A549 (cell line): ENCODE measurements around the gene F2RL3. TPM values are rescaled to one million over a fixed set of nuclear protein-coding genes. Genes with fewer than 3 reads are reported as not detected.

Experiments used
- ATAC-seq, 2 experiments: fragments of 200-7000 bp in 1 of 2; fragments of >200 bp in 1 of 2; cut with Nextera tagmentation in 1 of 2; cut with Tn5 transposase in 1 of 2; 3 replicates each; pipeline versions ENCODE4 v1.8.0 to v1.9.1; 2018 to 2020; ENCODE audit warnings: mild to moderate bottlenecking in 1 of 2, moderate library complexity in 1 of 2
- CTCF ChIA-PET: fragments of 300-600 bp; sonication (Branson Sonifier 250); formaldehyde crosslinking; extraction: SDS; loops from one replicate; lab custom pipeline; 2021; ENCODE audit warnings: antibody characterized with exemption, inconsistent platforms; lab: Yijun Ruan, JAX
- POLR2A ChIA-PET: fragments of 350-600 bp; formaldehyde crosslinking; extraction: SDS; loops from one replicate; lab custom pipeline; 2021; ENCODE audit warnings: antibody characterized with exemption, inconsistent platforms; lab: Yijun Ruan, JAX
- DNase-seq, 2 experiments: peaks; one replicate each; pipeline versions ENCODE4 v3.0.0 to v3.0.0-alpha.2; 2011 to 2016; ENCODE audit warnings: low read depth in 1 of 2, low spot score in 1 of 2
- FAIRE-seq: peaks from 2 replicates; lab custom pipeline; 2011; peaks lifted over from hg19 to GRCh38; lab: Jason Lieb, UNC
- H3K27ac ChIP-seq, 2 experiments: fragments of >200 bp; sonication (Bioruptor Twin); formaldehyde crosslinking; 3 replicates each; pipeline ENCODE4 v1.5.1; 2016 to 2017
- H3K4me1 ChIP-seq: fragments of >200 bp; sonication (Bioruptor Twin); formaldehyde crosslinking; 3 replicates; pipeline ENCODE4 v1.6.1; 2016
- H3K4me2 ChIP-seq: fragments of >200 bp; sonication (Bioruptor Twin); formaldehyde crosslinking; 3 replicates; pipeline ENCODE4 v1.6.1; 2016
- H3K4me3 ChIP-seq: fragments of >200 bp; sonication (Bioruptor Twin); formaldehyde crosslinking; 3 replicates; pipeline ENCODE4 v1.5.1; 2016
- H3K9me3 ChIP-seq: fragments of >200 bp; sonication (Bioruptor Twin); formaldehyde crosslinking; 3 replicates; pipeline ENCODE4 v1.6.1; 2016
- BHLHE40 ChIP-seq: IDR thresholded peaks from 2 replicates; pipeline ENCODE4 v1.6.1; 2012; ENCODE audit warnings: low read depth, low read length, inconsistent platforms
- CBX2 ChIP-seq: fragments of 200-600 bp; sonication (generic); IDR thresholded peaks from 2 replicates; pipeline ENCODE4 v1.6.1; 2016; ENCODE audit warnings: low read depth, mild to moderate bottlenecking, borderline replicate concordance
- CEBPB ChIP-seq, 2 experiments: fragments of >200 bp in 1 of 2; sonication (Bioruptor Twin) in 1 of 2; formaldehyde crosslinking in 1 of 2; IDR thresholded peaks; 2 replicates each; pipeline ENCODE4 v1.6.1; 2012 to 2016
- CHD4 ChIP-seq: fragments of 200-600 bp; sonication (generic); IDR thresholded peaks from 2 replicates; pipeline ENCODE4 v1.6.1; 2016; ENCODE audit warnings: antibody characterized with exemption, mild to moderate bottlenecking, borderline replicate concordance
- E2F6 ChIP-seq: IDR thresholded peaks from 2 replicates; pipeline ENCODE4 v1.6.1; 2012; ENCODE audit warnings: low read depth, borderline replicate concordance
- FOSB ChIP-seq: fragments of 250-450 bp; sonication (Bioruptor Pico); IDR thresholded peaks from 2 replicates; pipeline ENCODE4 v1.5.0; 2020; ENCODE audit warnings: mild to moderate bottlenecking, moderate library complexity
- FOXS1 ChIP-seq: fragments of 250-450 bp; sonication (Bioruptor Pico); IDR thresholded peaks from 2 replicates; pipeline ENCODE4 v1.5.0; 2020; ENCODE audit warnings: mild to moderate bottlenecking, moderate library complexity
- HDAC2 ChIP-seq: fragments of 200-600 bp; sonication (generic); IDR thresholded peaks from 2 replicates; pipeline ENCODE4 v1.6.1; 2016
- HEYL ChIP-seq: fragments of 250-450 bp; sonication (Bioruptor Pico); IDR thresholded peaks from 2 replicates; pipeline ENCODE4 v1.8.0; 2021; ENCODE audit warnings: mild to moderate bottlenecking, moderate library complexity
- HMGXB4 ChIP-seq: fragments of 250-450 bp; sonication (Bioruptor Pico); IDR thresholded peaks from 2 replicates; pipeline ENCODE4 v1.5.0; 2021; ENCODE audit warnings: mild to moderate bottlenecking, moderate library complexity, borderline replicate concordance
- HOXA7 ChIP-seq: fragments of 250-450 bp; sonication (Bioruptor Pico); IDR thresholded peaks from 2 replicates; pipeline ENCODE4 v1.5.0; 2020; ENCODE audit warnings: mild to moderate bottlenecking, moderate library complexity
- HOXB5 ChIP-seq: fragments of 250-450 bp; sonication (Bioruptor Pico); IDR thresholded peaks from 2 replicates; pipeline ENCODE4 v1.5.0; 2020; ENCODE audit warnings: mild to moderate bottlenecking, moderate library complexity
- KDM1A ChIP-seq: fragments of 200-600 bp; sonication (generic); IDR thresholded peaks from 2 replicates; pipeline ENCODE4 v1.6.1; 2016; ENCODE audit warnings: low read depth, mild to moderate bottlenecking
- MAZ ChIP-seq: fragments of 150-350 bp; IDR thresholded peaks from 2 replicates; pipeline ENCODE4 v1.6.1; 2014; ENCODE audit warnings: antibody characterized with exemption, low read depth, low read length, borderline replicate concordance
- MYC ChIP-seq: IDR thresholded peaks from 2 replicates; pipeline ENCODE4 v1.6.1; 2012; ENCODE audit warnings: mild to moderate bottlenecking, inconsistent platforms, low read length, improper control_type of control experiment, borderline replicate concordance
- NPAS2 ChIP-seq: fragments of 250-450 bp; sonication (Bioruptor Pico); IDR thresholded peaks from 2 replicates; pipeline ENCODE4 v1.8.0; 2022; ENCODE audit warnings: mild to moderate bottlenecking, moderate library complexity, borderline replicate concordance
- PHF8 ChIP-seq: fragments of 200-600 bp; sonication (generic); IDR thresholded peaks from 2 replicates; pipeline ENCODE4 v1.6.1; 2016; ENCODE audit warnings: low read depth, mild to moderate bottlenecking, antibody characterized with exemption, moderate library complexity, borderline replicate concordance
- POLR2A ChIP-seq: IDR thresholded peaks from 2 replicates; pipeline ENCODE4 v1.6.1; 2012; ENCODE audit warnings: mild to moderate bottlenecking, low read length
- POLR2AphosphoS2 ChIP-seq: conservative IDR thresholded peaks from 2 replicates; pipeline ENCODE4 v1.6.1; 2012; ENCODE audit warnings: low read length, improper control_type of control experiment, inconsistent platforms
- RAD21 ChIP-seq, 2 experiments: fragments of >200 bp in 1 of 2; sonication (Bioruptor Twin) in 1 of 2; formaldehyde crosslinking in 1 of 2; IDR thresholded peaks in 1 of 2; conservative IDR thresholded peaks in 1 of 2; 2 replicates in 1 of 2; 3 replicates in 1 of 2; pipeline ENCODE4 v1.6.1; 2012 to 2018; ENCODE audit warnings: inconsistent platforms in 1 of 2
- REST ChIP-seq: fragments of 200-600 bp; sonication (generic); IDR thresholded peaks from 2 replicates; pipeline ENCODE4 v1.6.1; 2016; ENCODE audit warnings: antibody characterized with exemption, mild to moderate bottlenecking, moderate library complexity
- RFX5 ChIP-seq: fragments of 450-650 bp; IDR thresholded peaks from 2 replicates; pipeline ENCODE4 v1.7.1; 2014; ENCODE audit warnings: antibody characterized with exemption, mild to moderate bottlenecking, moderate library complexity
- SREBF2 ChIP-seq: fragments of 450-650 bp; IDR thresholded peaks from 2 replicates; pipeline ENCODE4 v1.6.1; 2014; ENCODE audit warnings: mild to moderate bottlenecking, moderate library complexity
- ZC3H11A ChIP-seq: fragments of 450-650 bp; IDR thresholded peaks from 2 replicates; pipeline ENCODE4 v1.6.1; 2014; ENCODE audit warnings: antibody characterized with exemption, mild to moderate bottlenecking
- ZFP36 ChIP-seq: fragments of 450-650 bp; IDR thresholded peaks from 2 replicates; pipeline ENCODE4 v1.6.1; 2014; ENCODE audit warnings: borderline replicate concordance; ENCODE audit not compliant: partially characterized antibody
- ZSCAN20 ChIP-seq: fragments of 250-450 bp; sonication (Bioruptor Pico); IDR thresholded peaks from 2 replicates; pipeline ENCODE4 v1.8.0; 2022; ENCODE audit warnings: mild to moderate bottlenecking, moderate library complexity
- WGBS: methylation state at CpG from one replicate; pipeline ENCODE4 v1.1.6; 2017; ENCODE audit errors: missing lambda C conversion rate; 5-methylcytosine and 5-hydroxymethylcytosine counted together
- polyA plus RNA-seq, 4 experiments: library from polyadenylated mRNA; depleted of rRNA in 3 of 4; stranded (reverse); fragments of >200 nt; fragmentation: RNase III in 1 of 4; extraction: RNeasy Plus Mini Kit Qiagen cat#74134 plus additional on column Dnase treatment in 1 of 4; gene quantifications; 2 replicates in 3 of 4; 3 replicates in 1 of 4; pipeline ENCODE4 v1.2.3, GENCODE V29; 2011 to 2017
- TF ChIP-seq, protein P1 (sequence below): fragments of >200 bp; sonication (Bioruptor Twin); formaldehyde crosslinking; IDR thresholded peaks from 3 replicates; pipeline ENCODE4 v1.6.1; 2016
- TF ChIP-seq, protein P2 (sequence below): IDR thresholded peaks from 2 replicates; pipeline ENCODE4 v1.6.1; 2012

The F2RL3 gene
- polyA plus RNA-seq, 2 of the 4 experiments (the other 2 are of a cell fraction) = not detected

- ATAC-seq (no peak), FAIRE-seq (no peak), DNase-seq (no peak)
- CTCF ChIA-PET = no interaction called here
- POLR2A ChIA-PET = no interaction called here
- H3K9me3 ChIP-seq = peaks cover 4% of the 10 kb centered on the region; the same call in 2 of the 3 replicates
- H3K4me3 ChIP-seq = no peak overlapping the region
- H3K4me2 ChIP-seq = no peak overlapping the region
- 0% methylated on average over 1 of the region's 1 CpG for WGBS
- no peaks in the 10 kb centered on the region for H3K4me1 ChIP-seq
- TF ChIP-seq ZSCAN20 (no peak), FOSB (CRISPR knock-in tag) (no peak), HDAC2 (no peak), FOXS1 (CRISPR knock-in tag) (no peak), REST (no peak), CEBPB (IDR thresholded peaks at IDR 0.05) (no peak), E2F6 (no peak), HOXA7 (CRISPR knock-in tag) (no peak), HOXB5 (CRISPR knock-in tag) (no peak), POLR2A (no peak), PHF8 (no peak), RAD21 (conservative IDR thresholded peaks at IDR 0.05 in 1 of 2, IDR thresholded peaks at IDR 0.05 in 1 of 2) (no peak), RFX5 (no peak), SREBF2 (no peak), BHLHE40 (no peak), MYC (no peak)
- TF ChIP-seq, protein P1, sequence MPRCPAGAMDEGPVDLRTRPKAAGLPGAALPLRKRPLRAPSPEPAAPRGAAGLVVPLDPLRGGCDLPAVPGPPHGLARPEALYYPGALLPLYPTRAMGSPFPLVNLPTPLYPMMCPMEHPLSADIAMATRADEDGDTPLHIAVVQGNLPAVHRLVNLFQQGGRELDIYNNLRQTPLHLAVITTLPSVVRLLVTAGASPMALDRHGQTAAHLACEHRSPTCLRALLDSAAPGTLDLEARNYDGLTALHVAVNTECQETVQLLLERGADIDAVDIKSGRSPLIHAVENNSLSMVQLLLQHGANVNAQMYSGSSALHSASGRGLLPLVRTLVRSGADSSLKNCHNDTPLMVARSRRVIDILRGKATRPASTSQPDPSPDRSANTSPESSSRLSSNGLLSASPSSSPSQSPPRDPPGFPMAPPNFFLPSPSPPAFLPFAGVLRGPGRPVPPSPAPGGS = no peak
- H3K27ac ChIP-seq = no peak overlapping the region
These were observed 33.8 kb downstream of the F2RL3 start for GRCh38 chr19:16922592-16922934.

- no peak for DNase-seq
- FAIRE-seq = no peak
- H3K4me3 ChIP-seq = no peak overlapping the region
- ATAC-seq = no peak
- H3K27ac ChIP-seq = no peak overlapping the region
- ChIA-PET CTCF (no interaction called here), POLR2A (no interaction called here)
- H3K9me3 ChIP-seq = peaks cover 4% of the 10 kb centered on the region; the same call in 2 of the 3 replicates
- no peaks in the 10 kb centered on the region for H3K4me1 ChIP-seq
- 41% methylated on average over 10 of the region's 13 CpGs for WGBS
- H3K4me2 ChIP-seq = no peak overlapping the region
- no peak for TF ChIP-seq POLR2AphosphoS2
- no peak for TF ChIP-seq CBX2
- TF ChIP-seq MYC = no peak
- no peak for TF ChIP-seq MAZ
- no peak for TF ChIP-seq E2F6
- no peak for TF ChIP-seq ZFP36
- TF ChIP-seq HMGXB4 (CRISPR knock-in tag) = no peak
- no peak for TF ChIP-seq RAD21 (conservative IDR thresholded peaks at IDR 0.05 in 1 of 2, IDR thresholded peaks at IDR 0.05 in 1 of 2)
- TF ChIP-seq ZC3H11A = no peak
- TF ChIP-seq, protein P2, sequence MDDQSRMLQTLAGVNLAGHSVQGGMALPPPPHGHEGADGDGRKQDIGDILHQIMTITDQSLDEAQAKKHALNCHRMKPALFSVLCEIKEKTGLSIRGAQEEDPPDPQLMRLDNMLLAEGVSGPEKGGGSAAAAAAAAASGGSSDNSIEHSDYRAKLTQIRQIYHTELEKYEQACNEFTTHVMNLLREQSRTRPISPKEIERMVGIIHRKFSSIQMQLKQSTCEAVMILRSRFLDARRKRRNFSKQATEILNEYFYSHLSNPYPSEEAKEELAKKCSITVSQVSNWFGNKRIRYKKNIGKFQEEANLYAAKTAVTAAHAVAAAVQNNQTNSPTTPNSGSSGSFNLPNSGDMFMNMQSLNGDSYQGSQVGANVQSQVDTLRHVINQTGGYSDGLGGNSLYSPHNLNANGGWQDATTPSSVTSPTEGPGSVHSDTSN = no peak
- TF ChIP-seq KDM1A = no peak
- TF ChIP-seq, protein P1 = no peak
- no peak for TF ChIP-seq NPAS2 (CRISPR knock-in tag)
- no peak for TF ChIP-seq POLR2A
- TF ChIP-seq HEYL (CRISPR knock-in tag) = no peak
- no peak for TF ChIP-seq CHD4
These were observed 34.1 kb downstream of the F2RL3 start for GRCh38 chr19:16922949-16923348.
